HG02938 (cell line): Measurements from ENCODE around the gene RBM45.
"Not testable (repeated sequence)": the region's sequence is repeated elsewhere in the genome, so short reads cannot be mapped to it uniquely, and the experiment has no call there.

ENCODE experiments used
- ATAC-seq: cut with Tn5 transposase; IDR thresholded peaks from one replicate; pipeline ENCODE4 v1.9.1; 2021; ENCODE audit warnings: mild to moderate bottlenecking, moderate library complexity; ENCODE audit not compliant: unreplicated experiment

The RBM45 gene

GRCh38 chr2:178106053-178106452 lies 6.2 kb upstream of the RBM45 start:
- ATAC-seq: no peak

- ATAC-seq: no peak
These were observed 4.1 kb upstream of the RBM45 start for GRCh38 chr2:178108176-178108575.

- no peak for ATAC-seq
These were observed 2.4 kb upstream of the RBM45 start for GRCh38 chr2:178109813-178110212.

- ATAC-seq: no peak
These were observed 1.6 kb upstream of the RBM45 start for GRCh38 chr2:178110681-178111080.

- ATAC-seq: peak; percentile 1
These were observed 494 bp upstream of the RBM45 start for GRCh38 chr2:178111743-178112142.

- ATAC-seq: peak; percentile 39
These were observed 2.2 kb downstream of the RBM45 start for GRCh38 chr2:178114462-178114861.

- ATAC-seq: no peak
These were observed 3.0 kb downstream of the RBM45 start for GRCh38 chr2:178115271-178115670.

- ATAC-seq: no peak
These were observed 5.5 kb downstream of the RBM45 start for GRCh38 chr2:178117725-178118124.

GRCh38 chr2:178119179-178119922 lies 7.1 kb downstream of the RBM45 start:
- no peak for ATAC-seq

GRCh38 chr2:178123163-178123562 lies 10.9 kb downstream of the RBM45 start:
- no peak for ATAC-seq

GRCh38 chr2:178125125-178125524 lies 12.9 kb downstream of the RBM45 start:
- no peak for ATAC-seq

GRCh38 chr2:178125862-178126261 lies 13.6 kb downstream of the RBM45 start:
- ATAC-seq: no peak

GRCh38 chr2:178128836-178129630 lies 16.8 kb downstream of the RBM45 start:
- ATAC-seq: no peak

GRCh38 chr2:178136321-178137025 lies 24.2 kb downstream of the RBM45 start:
- ATAC-seq: no peak

- no peak for ATAC-seq
These were observed 30.2 kb downstream of the RBM45 start for GRCh38 chr2:178142274-178143065.

- no peak for ATAC-seq
These were observed 31.2 kb downstream of the RBM45 start for GRCh38 chr2:178143481-178143880.

- no peak for ATAC-seq
These were observed 39.8 kb downstream of the RBM45 start for GRCh38 chr2:178152033-178152432.

- no peak for ATAC-seq
These were observed 40.3 kb downstream of the RBM45 start for GRCh38 chr2:178152542-178152941.

GRCh38 chr2:178152977-178153376 lies 40.7 kb downstream of the RBM45 start:
- no peak for ATAC-seq

- ATAC-seq: not testable (repeated sequence)
These were observed 41.6 kb downstream of the RBM45 start for GRCh38 chr2:178153878-178154277.

GRCh38 chr2:178155524-178155923 lies 43.3 kb downstream of the RBM45 start:
- ATAC-seq: no peak
